H1 (cell line): ENCODE results near the gene PTPRD. TPM values are rescaled to one million over a fixed set of nuclear protein-coding genes. Genes with fewer than 3 reads are reported as not detected.

Source experiments
- CTCF ChIA-PET: fragments of 300-600 bp; sonication (Branson Sonifier 250); formaldehyde crosslinking; loops from one replicate; lab custom pipeline; 2021; ENCODE audit not compliant: partially characterized antibody; lab: Charles Lee
- POLR2A ChIA-PET: fragments of 300-600 bp; sonication (Branson Sonifier 250); formaldehyde crosslinking; loops from one replicate; lab custom pipeline; 2021; ENCODE audit warnings: inconsistent platforms; ENCODE audit not compliant: partially characterized antibody; lab: Charles Lee
- DNase-seq, 2 experiments: peaks; one replicate each; pipeline versions ENCODE4 v3.0.0 to v3.0.0-alpha.2; 2010 to 2022; ENCODE audit warnings: low spot score in 2 of 2, low read depth in 1 of 2, mixed read lengths in 1 of 2
- FAIRE-seq: peaks from 2 replicates; lab custom pipeline; 2011; peaks lifted over from hg19 to GRCh38; lab: Jason Lieb, UNC
- H2AFZ ChIP-seq: 2 replicates; pipeline ENCODE4 v1.8.1; 2012; ENCODE audit warnings: low read length, inconsistent platforms
- H2AK5ac ChIP-seq: 2 replicates; pipeline ENCODE4 v1.6.1; 2013; ENCODE audit warnings: low read depth, low read length
- H2BK120ac ChIP-seq: replicated peaks from 2 replicates; pipeline ENCODE3; 2013; ENCODE audit warnings: low read depth, low read length, inconsistent platforms
- H2BK12ac ChIP-seq: 2 replicates; pipeline ENCODE4 v1.6.1; 2013; ENCODE audit warnings: low read depth, low read length
- H2BK15ac ChIP-seq: 2 replicates; pipeline ENCODE4 v1.6.1; 2013; ENCODE audit warnings: low read length
- H2BK20ac ChIP-seq: 2 replicates; pipeline ENCODE4 v1.6.1; 2013; ENCODE audit warnings: low read length
- H2BK5ac ChIP-seq: 2 replicates; pipeline ENCODE4 v1.6.1; 2013; ENCODE audit warnings: low read depth, low read length
- H3K14ac ChIP-seq: 2 replicates; pipeline ENCODE4 v1.6.1; 2013; ENCODE audit warnings: inconsistent platforms; ENCODE audit not compliant: insufficient read length
- H3K18ac ChIP-seq: 2 replicates; pipeline ENCODE4 v1.6.1; 2013; ENCODE audit warnings: low read length; ENCODE audit errors: extremely low read depth
- H3K23ac ChIP-seq: 2 replicates; pipeline ENCODE4 v1.6.1; 2013; ENCODE audit warnings: inconsistent platforms; ENCODE audit not compliant: insufficient read length
- H3K23me2 ChIP-seq: 2 replicates; pipeline ENCODE4 v1.6.1; 2013; ENCODE audit warnings: low read depth, low read length
- H3K27ac ChIP-seq: 2 replicates; pipeline ENCODE4 v1.6.1; 2011; ENCODE audit warnings: low read depth, low read length, inconsistent platforms
- H3K27me3 ChIP-seq, 4 experiments: replicated peaks in 1 of 4; 1 replicate in 1 of 4; 2 replicates in 3 of 4; pipeline versions ENCODE4 v1.6.1 to v1.8.1; 2011 to 2013; ENCODE audit warnings: low read length in 3 of 4, mild to moderate bottlenecking in 3 of 4, inconsistent platforms in 2 of 4, mixed read lengths in 2 of 4, moderate library complexity in 1 of 4; ENCODE audit not compliant: control insufficient read depth in 3 of 4, insufficient read depth in 3 of 4; ENCODE audit errors: extremely low read depth in 1 of 4
- H3K36me3 ChIP-seq, 4 experiments: 2 replicates each; pipeline versions ENCODE4 v1.6.1 to v1.8.1; 2011 to 2013; ENCODE audit warnings: mild to moderate bottlenecking in 4 of 4, low read length in 3 of 4, moderate library complexity in 2 of 4, control low read depth in 1 of 4, inconsistent platforms in 1 of 4; ENCODE audit not compliant: insufficient read depth in 4 of 4, control insufficient read depth in 2 of 4
- H3K4ac ChIP-seq: replicated peaks from 2 replicates; pipeline ENCODE3; 2013; ENCODE audit warnings: low read length, low read depth, mixed read lengths, inconsistent platforms; ENCODE audit not compliant: insufficient read length
- H3K4me1 ChIP-seq, 4 experiments: replicated peaks in 1 of 4; 1 replicate in 1 of 4; 2 replicates in 3 of 4; pipeline versions ENCODE4 v1.6.1 to v1.8.1; 2011 to 2013; ENCODE audit warnings: low read length in 3 of 4, inconsistent platforms in 2 of 4, mixed read lengths in 1 of 4; ENCODE audit not compliant: insufficient read depth in 4 of 4, control insufficient read depth in 3 of 4
- H3K4me2 ChIP-seq, 2 experiments: 2 replicates each; pipeline versions ENCODE4 v1.6.1 to v1.8.1; 2011 to 2013; ENCODE audit warnings: low read depth in 2 of 2, low read length in 2 of 2, control low read depth in 1 of 2, inconsistent platforms in 1 of 2, mild to moderate bottlenecking in 1 of 2; ENCODE audit not compliant: insufficient read depth in 1 of 2
- H3K4me3 ChIP-seq, 4 experiments: fragments of 200-600, 300-600 bp in 1 of 4; sonication (generic), shearing (Covaris generic), sonication (Bioruptor Twin) in 1 of 4; 2 replicates each; pipeline versions ENCODE4 v1.5.1 to v1.8.1; 2011 to 2016; ENCODE audit warnings: low read length in 4 of 4, low read depth in 3 of 4, control low read depth in 2 of 4, inconsistent platforms in 2 of 4, mild to moderate bottlenecking in 2 of 4, mixed read lengths in 1 of 4, moderate library complexity in 1 of 4; ENCODE audit not compliant: insufficient read depth in 2 of 4; ENCODE audit errors: extremely low read depth in 1 of 4
- H3K56ac ChIP-seq: replicated peaks from 2 replicates; pipeline ENCODE3; 2013; ENCODE audit warnings: low read depth, mild to moderate bottlenecking, mixed read lengths, low read length, inconsistent platforms; ENCODE audit not compliant: insufficient read length
- H3K79me1 ChIP-seq: 2 replicates; pipeline ENCODE4 v1.6.1; 2013; ENCODE audit warnings: low read depth, low read length, control low read depth
- H3K79me2 ChIP-seq, 2 experiments: 2 replicates each; pipeline versions ENCODE4 v1.6.1 to v1.8.1; 2012 to 2013; ENCODE audit warnings: low read length in 2 of 2, mild to moderate bottlenecking in 2 of 2, inconsistent platforms in 1 of 2; ENCODE audit not compliant: insufficient read depth in 2 of 2, control insufficient read depth in 1 of 2
- H3K9ac ChIP-seq, 4 experiments: replicated peaks in 1 of 4; 1 replicate in 1 of 4; 2 replicates in 3 of 4; pipeline versions ENCODE4 v1.6.1 to v1.8.1; 2011 to 2013; ENCODE audit warnings: low read depth in 3 of 4, low read length in 3 of 4, control low read depth in 2 of 4, mild to moderate bottlenecking in 2 of 4, moderate library complexity in 2 of 4, inconsistent platforms in 1 of 4; ENCODE audit errors: extremely low read depth in 1 of 4
- H3K9me3 ChIP-seq, 2 experiments: 2 replicates each; pipeline versions ENCODE4 v1.6.1 to v1.8.1; 2012 to 2013; ENCODE audit warnings: mild to moderate bottlenecking in 2 of 2, moderate library complexity in 2 of 2, control low read depth in 1 of 2, inconsistent platforms in 1 of 2, low read depth in 1 of 2, low read length in 1 of 2, mixed read lengths in 1 of 2; ENCODE audit not compliant: insufficient read depth in 2 of 2
- H4K20me1 ChIP-seq, 2 experiments: replicated peaks in 1 of 2; 2 replicates each; pipeline versions ENCODE3 to v1.8.1; 2011 to 2013; ENCODE audit warnings: inconsistent platforms in 2 of 2, low read length in 2 of 2, mild to moderate bottlenecking in 1 of 2; ENCODE audit not compliant: insufficient read depth in 2 of 2, control insufficient read depth in 1 of 2
- H4K5ac ChIP-seq: 2 replicates; pipeline ENCODE4 v1.6.1; 2013; ENCODE audit warnings: low read length, low read depth, mixed read lengths, inconsistent platforms; ENCODE audit not compliant: insufficient read length
- H4K8ac ChIP-seq: 2 replicates; pipeline ENCODE4 v1.8.0; 2013; ENCODE audit warnings: mild to moderate bottlenecking, moderate library complexity, low read length, inconsistent platforms; ENCODE audit not compliant: insufficient read depth; ENCODE audit errors: extremely low read depth
- H4K91ac ChIP-seq: replicated peaks from 2 replicates; pipeline ENCODE3; 2013; ENCODE audit warnings: low read length, mixed read lengths, inconsistent platforms; ENCODE audit not compliant: insufficient read length
- BCL11A ChIP-seq, 2 experiments: IDR thresholded peaks; one replicate each; pipeline ENCODE4 v1.6.1; 2011; ENCODE audit warnings: low read depth in 2 of 2, low read length in 2 of 2, mild to moderate bottlenecking in 2 of 2
- CBX5 ChIP-seq: fragments of 300-800, 300-1000 bp; sonication (generic); IDR thresholded peaks from 2 replicates; pipeline ENCODE4 v1.7.1; 2016; ENCODE audit warnings: antibody characterized with exemption, low read length, low read depth
- EGR1 ChIP-seq: IDR thresholded peaks from 2 replicates; pipeline ENCODE4 v1.6.1; 2011; ENCODE audit warnings: low read depth, low read length, borderline replicate concordance
- HDAC2 ChIP-seq, 2 experiments: fragments of 300-600 bp in 1 of 2; sonication (generic) in 1 of 2; IDR thresholded peaks; 2 replicates each; pipeline ENCODE4 v1.6.1; 2011 to 2012; ENCODE audit warnings: low read depth in 2 of 2, low read length in 2 of 2, mild to moderate bottlenecking in 2 of 2, moderate library complexity in 2 of 2, borderline replicate concordance in 1 of 2, inconsistent platforms in 1 of 2
- POU5F1 ChIP-seq: IDR thresholded peaks from 2 replicates; pipeline ENCODE4 v1.6.1; 2011; ENCODE audit warnings: low read depth, mild to moderate bottlenecking, low read length, moderate library complexity
- SIRT6 ChIP-seq: IDR thresholded peaks from one replicate; pipeline ENCODE4 v1.7.1; 2012; ENCODE audit warnings: low read length, inconsistent platforms
- TAF7 ChIP-seq: optimal IDR thresholded peaks from 2 replicates; pipeline ENCODE3; 2011; ENCODE audit warnings: low read depth, mild to moderate bottlenecking, inconsistent platforms, low read length, moderate library complexity, borderline replicate concordance
- TBP ChIP-seq: IDR thresholded peaks from 2 replicates; pipeline ENCODE4 v1.6.1; 2011; ENCODE audit warnings: low read depth, low read length, improper control_type of control experiment
- WGBS, 2 experiments: shearing (Covaris generic) in 1 of 2; methylation state at CpG; one replicate each; pipeline versions ENCODE4 v1.1.6 to v1.1.7; 2013 to 2015; ENCODE audit warnings: low lambda C conversion rate in 2 of 2, mixed read lengths in 2 of 2, inconsistent platforms in 1 of 2, low coverage in 1 of 2, missing lambda C conversion rate in 1 of 2; ENCODE audit not compliant: insufficient replicate concordance in 2 of 2, insufficient coverage in 1 of 2, insufficient read length in 1 of 2; ENCODE audit errors: extremely low coverage in 1 of 2, missing lambda C conversion rate in 1 of 2; 5-methylcytosine and 5-hydroxymethylcytosine counted together
- polyA plus RNA-seq, 7 experiments: library from polyadenylated mRNA; depleted of rRNA in 3 of 7; stranded (reverse) in 5 of 7; unstranded in 2 of 7; fragments of >200 nt in 5 of 7; fragments of 200-250 nt in 2 of 7; gene quantifications; 1 replicate in 5 of 7; 2 replicates in 1 of 7; 4 replicates in 1 of 7; pipeline versions ENCODE4 v1.2.1 to v1.2.3, GENCODE V29; 2011 to 2013; ENCODE audit warnings: missing spikeins in 2 of 7, mixed read lengths in 2 of 7
- total RNA-seq: library from RNA; stranded (reverse); fragmentation: NEBNext Ultra II Directional; extraction: Animal tissue kit (Norgen Biotek cat#: 25700); gene quantifications from 2 replicates; pipeline ENCODE4 v1.2.1, GENCODE V29; 2021
- TF ChIP-seq, protein P1 (sequence below): IDR thresholded peaks from 2 replicates; pipeline ENCODE4 v1.6.1; 2012; ENCODE audit warnings: low read length, inconsistent platforms
- TF ChIP-seq, protein P2 (sequence below): IDR thresholded peaks from 2 replicates; pipeline ENCODE4 v1.6.1; 2012; ENCODE audit warnings: inconsistent platforms
- TF ChIP-seq, protein P3 (sequence below): IDR thresholded peaks from 2 replicates; pipeline ENCODE4 v1.6.1; 2012; ENCODE audit warnings: inconsistent platforms

The PTPRD gene
- total and polyA plus RNA-seq, 2 of the 8 experiments (the other 6 are each of a cell fraction or from before 2014, with no cell fraction given), result 17.2 to 77.0 TPM

DNA sequence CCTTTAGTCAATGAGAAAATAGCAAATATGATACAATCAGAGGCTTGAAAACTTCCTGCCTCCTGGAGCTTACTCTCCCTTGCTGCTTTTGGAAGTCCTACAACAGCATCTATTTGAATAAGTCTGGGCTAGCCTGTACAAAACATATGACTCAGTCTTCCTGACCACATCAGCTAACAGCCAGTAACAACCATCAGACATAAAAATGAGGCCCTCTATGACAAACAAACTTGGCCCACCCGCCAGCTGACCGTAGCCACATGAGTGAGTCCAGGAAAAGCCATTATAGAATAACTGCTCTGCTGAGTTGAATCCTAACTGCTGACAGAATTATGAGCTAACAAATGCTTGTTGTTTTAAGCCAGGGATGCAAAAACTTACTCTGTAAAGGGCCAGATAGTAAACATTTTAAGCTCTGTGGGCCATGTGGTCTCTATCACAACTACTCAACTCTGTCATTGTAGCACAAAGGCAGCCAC lies 347.6 kb downstream of the PTPRD start:
- peaks cover 10% of the 10 kb centered on the region in 2 experiments for H3K9me3 ChIP-seq
- H4K91ac ChIP-seq, result no peak overlapping the region
- no peak overlapping the region for H2AK5ac ChIP-seq
- H3K9ac ChIP-seq, result no peak overlapping the region
- no peaks in the 10 kb centered on the region; a peak in 1 of 7 replicates for H3K4me1 ChIP-seq
- no peak overlapping the region for H2AFZ ChIP-seq
- DNase-seq (no peak), FAIRE-seq (no peak)
- H3K4me2 ChIP-seq, result no peak overlapping the region
- no peak overlapping the region for H2BK20ac ChIP-seq
- H2BK15ac ChIP-seq, result no peak overlapping the region
- no peak overlapping the region for H4K5ac ChIP-seq
- no peak overlapping the region for H2BK120ac ChIP-seq
- ChIA-PET CTCF (interaction anchor here (0.9 to 1.9 kb wide), 5 partner anchors 9 to 268 kb away, joined by 3 to 8 read pairs (median 5); no protein-coding TSS in a partner anchor), POLR2A (no interaction called here)
- H2BK5ac ChIP-seq, result no peak overlapping the region
- H4K20me1 ChIP-seq, result no peaks in the 10 kb centered on the region
- H3K79me2 ChIP-seq, result no peaks in the 10 kb centered on the region
- H3K56ac ChIP-seq, result no peak overlapping the region
- no peak overlapping the region for H3K14ac ChIP-seq
- no peaks in the 10 kb centered on the region; a peak in 1 of 8 replicates for H3K36me3 ChIP-seq
- H3K4ac ChIP-seq, result no peak overlapping the region
- H3K23me2 ChIP-seq, result no peaks in the 10 kb centered on the region
- no peak overlapping the region for H3K27ac ChIP-seq
- H3K18ac ChIP-seq, result no peak overlapping the region
- H3K4me3 ChIP-seq, result no peak overlapping the region
- WGBS, 2 experiments, result 100% methylated on average over 2 of the region's 2 CpGs; no CpG with 5 or more reads in 1 of the 2 experiments
- H4K8ac ChIP-seq, result no peak overlapping the region
- no peaks in the 10 kb centered on the region for H3K27me3 ChIP-seq
- no peaks in the 10 kb centered on the region for H3K79me1 ChIP-seq
- H3K23ac ChIP-seq, result no peak overlapping the region
- no peak overlapping the region for H2BK12ac ChIP-seq
- no peak for TF ChIP-seq BCL11A (IDR thresholded peaks at IDR 0.05; ENCODE audit: low read depth in 2 of 2, low read length in 2 of 2)
- TF ChIP-seq, protein P1, sequence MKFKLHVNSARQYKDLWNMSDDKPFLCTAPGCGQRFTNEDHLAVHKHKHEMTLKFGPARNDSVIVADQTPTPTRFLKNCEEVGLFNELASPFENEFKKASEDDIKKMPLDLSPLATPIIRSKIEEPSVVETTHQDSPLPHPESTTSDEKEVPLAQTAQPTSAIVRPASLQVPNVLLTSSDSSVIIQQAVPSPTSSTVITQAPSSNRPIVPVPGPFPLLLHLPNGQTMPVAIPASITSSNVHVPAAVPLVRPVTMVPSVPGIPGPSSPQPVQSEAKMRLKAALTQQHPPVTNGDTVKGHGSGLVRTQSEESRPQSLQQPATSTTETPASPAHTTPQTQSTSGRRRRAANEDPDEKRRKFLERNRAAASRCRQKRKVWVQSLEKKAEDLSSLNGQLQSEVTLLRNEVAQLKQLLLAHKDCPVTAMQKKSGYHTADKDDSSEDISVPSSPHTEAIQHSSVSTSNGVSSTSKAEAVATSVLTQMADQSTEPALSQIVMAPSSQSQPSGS, result no peak
- no peak for TF ChIP-seq TBP
- no peak for TF ChIP-seq TAF7
- TF ChIP-seq, protein P2, sequence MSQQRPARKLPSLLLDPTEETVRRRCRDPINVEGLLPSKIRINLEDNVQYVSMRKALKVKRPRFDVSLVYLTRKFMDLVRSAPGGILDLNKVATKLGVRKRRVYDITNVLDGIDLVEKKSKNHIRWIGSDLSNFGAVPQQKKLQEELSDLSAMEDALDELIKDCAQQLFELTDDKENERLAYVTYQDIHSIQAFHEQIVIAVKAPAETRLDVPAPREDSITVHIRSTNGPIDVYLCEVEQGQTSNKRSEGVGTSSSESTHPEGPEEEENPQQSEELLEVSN, result no peak
- TF ChIP-seq, protein P3, sequence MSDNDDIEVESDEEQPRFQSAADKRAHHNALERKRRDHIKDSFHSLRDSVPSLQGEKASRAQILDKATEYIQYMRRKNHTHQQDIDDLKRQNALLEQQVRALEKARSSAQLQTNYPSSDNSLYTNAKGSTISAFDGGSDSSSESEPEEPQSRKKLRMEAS, result no peak
- no peak for TF ChIP-seq EGR1
- TF ChIP-seq SIRT6, result no peak
- TF ChIP-seq POU5F1, result no peak
- TF ChIP-seq HDAC2 (IDR thresholded peaks at IDR 0.05; ENCODE audit: borderline replicate concordance in 1 of 2, low read depth in 2 of 2, low read length in 2 of 2), result no peak
- TF ChIP-seq CBX5, result no peak
